Measurements from ENCODE around the gene ENTPD6. TPM values are rescaled to one million over a fixed set of nuclear protein-coding genes. Genes with fewer than 3 reads are reported as not detected.

The ENTPD6 gene
- total RNA-seq, 2 donors from 2014 or later = 77.1 to 93.6 TPM

DNA sequence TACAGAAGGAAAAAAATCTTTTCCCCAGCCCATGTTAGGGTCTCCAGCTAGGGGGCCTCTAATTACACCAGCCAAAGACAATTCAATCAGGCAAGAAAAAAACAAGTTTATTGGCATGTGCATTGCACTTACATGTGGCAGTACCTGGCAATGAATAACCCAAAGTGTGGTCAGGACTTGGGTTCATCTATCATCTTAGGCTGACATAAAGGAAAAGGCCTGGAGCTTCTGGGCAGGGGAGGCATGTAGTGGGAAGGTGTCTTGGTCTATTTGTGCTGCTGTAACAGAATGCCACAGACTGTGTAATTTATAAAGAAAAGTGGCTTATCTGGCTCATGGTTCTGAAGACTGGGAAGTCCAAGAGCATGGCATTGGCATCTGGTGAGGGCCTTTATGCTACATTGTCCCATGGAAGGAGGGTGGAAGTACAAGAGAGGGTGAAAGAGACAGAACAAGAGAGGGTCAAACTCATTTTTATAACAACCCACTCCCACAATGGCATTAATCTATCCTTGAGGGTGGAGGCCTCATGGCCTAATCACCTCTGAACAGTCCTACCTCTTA is 48.0 kb downstream of the ENTPD6 start:
- Histone ChIP-seq H3K9me3 (ENCODE audit: control insufficient read depth, low read length) (peaks cover 10% of the 10 kb centered on the region), H3K36me3 (ENCODE audit: control insufficient read depth, insufficient read depth, low read length) (no peaks in the 10 kb centered on the region), H3K27ac (ENCODE audit: low read depth, low read length) (no peak overlapping the region), H3K27me3 (ENCODE audit: control insufficient read depth, insufficient read depth, low read length, poor library complexity, severe bottlenecking) (no peaks in the 10 kb centered on the region), H3K4me1 (ENCODE audit: control insufficient read depth, insufficient read depth, low read length) (no peaks in the 10 kb centered on the region), H3K4me3 (ENCODE audit: low read length) (no peak overlapping the region), H3K9ac (ENCODE audit: extremely low read depth, low read length, poor library complexity, severe bottlenecking) (no peak overlapping the region)
- TF ChIP-seq, protein P1, sequence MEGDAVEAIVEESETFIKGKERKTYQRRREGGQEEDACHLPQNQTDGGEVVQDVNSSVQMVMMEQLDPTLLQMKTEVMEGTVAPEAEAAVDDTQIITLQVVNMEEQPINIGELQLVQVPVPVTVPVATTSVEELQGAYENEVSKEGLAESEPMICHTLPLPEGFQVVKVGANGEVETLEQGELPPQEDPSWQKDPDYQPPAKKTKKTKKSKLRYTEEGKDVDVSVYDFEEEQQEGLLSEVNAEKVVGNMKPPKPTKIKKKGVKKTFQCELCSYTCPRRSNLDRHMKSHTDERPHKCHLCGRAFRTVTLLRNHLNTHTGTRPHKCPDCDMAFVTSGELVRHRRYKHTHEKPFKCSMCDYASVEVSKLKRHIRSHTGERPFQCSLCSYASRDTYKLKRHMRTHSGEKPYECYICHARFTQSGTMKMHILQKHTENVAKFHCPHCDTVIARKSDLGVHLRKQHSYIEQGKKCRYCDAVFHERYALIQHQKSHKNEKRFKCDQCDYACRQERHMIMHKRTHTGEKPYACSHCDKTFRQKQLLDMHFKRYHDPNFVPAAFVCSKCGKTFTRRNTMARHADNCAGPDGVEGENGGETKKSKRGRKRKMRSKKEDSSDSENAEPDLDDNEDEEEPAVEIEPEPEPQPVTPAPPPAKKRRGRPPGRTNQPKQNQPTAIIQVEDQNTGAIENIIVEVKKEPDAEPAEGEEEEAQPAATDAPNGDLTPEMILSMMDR (conservative IDR thresholded peaks at IDR 0.05) = no peak
- peaks cover 5% of the 10 kb centered on the region for H3K9me3 Mint-ChIP-seq
- DNase-seq = peak; percentile 10
- no peaks in the 10 kb centered on the region for H3K36me3 Mint-ChIP-seq (ENCODE audit: low read depth)
- peaks cover 36% of the 10 kb centered on the region for H3K4me1 Mint-ChIP-seq
- H3K27ac Mint-ChIP-seq = no peak overlapping the region
- no peak overlapping the region for H3K4me3 Mint-ChIP-seq
- H3K27me3 Mint-ChIP-seq (ENCODE audit: insufficient read depth) = peaks cover 15% of the 10 kb centered on the region

GRCh38 chr20:25244976-25245375 is 49.5 kb downstream of the ENTPD6 start:
- Histone ChIP-seq H3K4me1 (ENCODE audit: control insufficient read depth, insufficient read depth, low read length) (no peaks in the 10 kb centered on the region), H3K36me3 (ENCODE audit: control insufficient read depth, insufficient read depth, low read length) (no peaks in the 10 kb centered on the region), H3K9ac (ENCODE audit: extremely low read depth, low read length, poor library complexity, severe bottlenecking) (no peak overlapping the region), H3K9me3 (ENCODE audit: control insufficient read depth, low read length) (peaks cover 10% of the 10 kb centered on the region), H3K4me3 (ENCODE audit: low read length) (no peak overlapping the region), H3K27me3 (ENCODE audit: control insufficient read depth, insufficient read depth, low read length, poor library complexity, severe bottlenecking) (no peaks in the 10 kb centered on the region), H3K27ac (ENCODE audit: low read depth, low read length) (no peak overlapping the region)
- H3K9me3 Mint-ChIP-seq = peaks cover 5% of the 10 kb centered on the region
- TF ChIP-seq, protein P1 (conservative IDR thresholded peaks at IDR 0.05) = no peak
- peaks cover 13% of the 10 kb centered on the region for H3K27me3 Mint-ChIP-seq (ENCODE audit: insufficient read depth)
- no peak overlapping the region for H3K27ac Mint-ChIP-seq
- no peak overlapping the region for H3K4me3 Mint-ChIP-seq
- peaks cover 46% of the 10 kb centered on the region for H3K4me1 Mint-ChIP-seq
- DNase-seq = no peak
- 96 to 100% methylated on average over 3 to 4 of the region's 5 CpGs for whole genome bisulfite sequencing, 2 experiments (ENCODE audit: insufficient coverage in 1 of 2, insufficient read length in 1 of 2)
- H3K36me3 Mint-ChIP-seq (ENCODE audit: low read depth) = no peaks in the 10 kb centered on the region

- Histone ChIP-seq H3K4me1 (ENCODE audit: control insufficient read depth, insufficient read depth, low read length) (no peaks in the 10 kb centered on the region), H3K36me3 (ENCODE audit: control insufficient read depth, insufficient read depth, low read length) (no peaks in the 10 kb centered on the region), H3K27me3 (ENCODE audit: control insufficient read depth, insufficient read depth, low read length, poor library complexity, severe bottlenecking) (no peaks in the 10 kb centered on the region), H3K9ac (ENCODE audit: extremely low read depth, low read length, poor library complexity, severe bottlenecking) (no peak overlapping the region), H3K27ac (ENCODE audit: low read depth, low read length) (no peak overlapping the region), H3K4me3 (ENCODE audit: low read length) (no peak overlapping the region), H3K9me3 (ENCODE audit: control insufficient read depth, low read length) (peaks cover 10% of the 10 kb centered on the region)
- H3K36me3 Mint-ChIP-seq (ENCODE audit: low read depth) = no peaks in the 10 kb centered on the region
- H3K4me3 Mint-ChIP-seq = no peak overlapping the region
- WGBS, 2 experiments (ENCODE audit: insufficient coverage in 1 of 2, insufficient read length in 1 of 2) = 92% methylated on average over 1 of the region's 1 CpG; no CpG with 5 or more reads in 1 of the 2 experiments
- H3K27me3 Mint-ChIP-seq (ENCODE audit: insufficient read depth) = peaks cover 13% of the 10 kb centered on the region
- peaks cover 5% of the 10 kb centered on the region for H3K9me3 Mint-ChIP-seq
- TF ChIP-seq, protein P1 (conservative IDR thresholded peaks at IDR 0.05) = no peak
- no peak overlapping the region for H3K27ac Mint-ChIP-seq
- peak; percentile 45 for DNase-seq
- H3K4me1 Mint-ChIP-seq = peaks cover 46% of the 10 kb centered on the region
These were observed 49.9 kb downstream of the ENTPD6 start for GRCh38 chr20:25245461-25245860.

Data from endodermal cell (in vitro differentiated cells).